ENCODE results near the gene CDKN1A. TPM values are rescaled to one million over a fixed set of nuclear protein-coding genes. Genes with fewer than 3 reads are reported as not detected.

The CDKN1A gene
- total RNA-seq, 4 donors from 2014 or later: 86.8 to 209 (median 131) TPM

- peaks cover 0 to 4% (median 0%) of the 10 kb centered on the region in 3 donors for H3K36me3 ChIP-seq
- no peak for TF ChIP-seq POLR2A (IDR thresholded peaks at IDR 0.05)
- no peak for TF ChIP-seq CTCF (IDR thresholded peaks at IDR 0.05)
- peak overlapping the region; percentile 76 to 92 (median 91) for H3K4me3 ChIP-seq
- DNase-seq: no peak
- no peaks in the 10 kb centered on the region for H3K27me3 ChIP-seq
- H3K27ac ChIP-seq: peak overlapping the region; percentile 94 to 99 (median 98)
- intact Hi-C loops (cut with DNase I): loop anchor here (10.0 kb wide), 1 partner anchor 243 kb away; no protein-coding TSS in a partner anchor
- no peaks in the 10 kb centered on the region for H3K9me3 ChIP-seq
- WGBS, 2 donors: 6 to 22% methylated on average over 4 to 6 of the region's 10 CpGs
- peaks cover 38 to 56% (median 45%) of the 10 kb centered on the region in 3 donors for H3K4me1 ChIP-seq
These were observed 594 bp upstream of the CDKN1A start for GRCh38 chr6:36677753-36678487.

GRCh38 chr6:36679043-36679833 is 724 bp downstream of the CDKN1A start:
- no peak for DNase-seq
- Histone ChIP-seq H3K4me3 (peak overlapping the region; percentile 76 to 92 (median 91)), H3K27me3 (no peaks in the 10 kb centered on the region), H3K27ac (peak overlapping the region; percentile 94 to 99 (median 98)), H3K9me3 (no peaks in the 10 kb centered on the region), H3K4me1 (peaks cover 45 to 69% (median 54%) of the 10 kb centered on the region in 3 donors), H3K36me3 (peaks cover 4 to 17% (median 11%) of the 10 kb centered on the region in 3 donors)
- intact Hi-C loops (cut with DNase I): loop anchor here (10.0 kb wide), 1 partner anchor 244 kb away; no protein-coding TSS in a partner anchor
- TF ChIP-seq POLR2A (IDR thresholded peaks at IDR 0.05) (no peak), CTCF (IDR thresholded peaks at IDR 0.05) (no peak)
- 23% methylated on average over 3 of the region's 61 CpGs; no CpG with 5 or more reads in 1 of the 2 donors for WGBS, 2 donors

GRCh38 chr6:36682328-36683144 is 4.0 kb downstream of the CDKN1A start:
- DNase-seq: no peak
- Histone ChIP-seq H3K36me3 (peaks cover 33 to 50% (median 44%) of the 10 kb centered on the region in 3 donors), H3K27ac (peak overlapping the region; percentile 74 to 99 (median 91)), H3K27me3 (no peaks in the 10 kb centered on the region), H3K4me1 (peaks cover 27 to 74% (median 51%) of the 10 kb centered on the region in 3 donors), H3K9me3 (no peaks in the 10 kb centered on the region), H3K4me3 (peak overlapping the region in 2 of 4 donors; percentile 11 to 31)
- TF ChIP-seq CTCF (IDR thresholded peaks at IDR 0.05) (peak in 1 of 6 experiments; percentile 18), POLR2A (IDR thresholded peaks at IDR 0.05) (no peak)
- 19 to 32% methylated on average over 5 to 10 of the region's 11 CpGs for WGBS, 2 donors
- intact Hi-C loops (cut with DNase I): loop anchor here (5.0 kb wide), 1 partner anchor 60 kb away; no protein-coding TSS in a partner anchor

GRCh38 chr6:36683145-36683655 is 4.7 kb downstream of the CDKN1A start:
- Histone ChIP-seq H3K4me3 (no peak overlapping the region), H3K4me1 (peaks cover 20 to 67% (median 44%) of the 10 kb centered on the region in 3 donors), H3K36me3 (peaks cover 33 to 55% (median 44%) of the 10 kb centered on the region in 3 donors), H3K9me3 (no peaks in the 10 kb centered on the region), H3K27me3 (no peaks in the 10 kb centered on the region), H3K27ac (peak overlapping the region; percentile 74 to 99 (median 91))
- intact Hi-C loops (cut with DNase I): loop anchor here (5.0 kb wide), 1 partner anchor 61 kb away; no protein-coding TSS in a partner anchor
- WGBS, 2 donors: 64 to 74% methylated on average over 5 to 6 of the region's 6 CpGs
- TF ChIP-seq POLR2A (IDR thresholded peaks at IDR 0.05): no peak
- TF ChIP-seq CTCF (IDR thresholded peaks at IDR 0.05): no peak
- no peak for DNase-seq
